NCI-H128 (cell line): Measurements from ENCODE around the gene IZUMO2.

ENCODE experiments used
- DNase-seq: peaks from one replicate; lab custom pipeline; 2025; ENCODE audit not compliant: unreplicated experiment; lab: John Stamatoyannopoulos, UW

The IZUMO2 gene

DNA sequence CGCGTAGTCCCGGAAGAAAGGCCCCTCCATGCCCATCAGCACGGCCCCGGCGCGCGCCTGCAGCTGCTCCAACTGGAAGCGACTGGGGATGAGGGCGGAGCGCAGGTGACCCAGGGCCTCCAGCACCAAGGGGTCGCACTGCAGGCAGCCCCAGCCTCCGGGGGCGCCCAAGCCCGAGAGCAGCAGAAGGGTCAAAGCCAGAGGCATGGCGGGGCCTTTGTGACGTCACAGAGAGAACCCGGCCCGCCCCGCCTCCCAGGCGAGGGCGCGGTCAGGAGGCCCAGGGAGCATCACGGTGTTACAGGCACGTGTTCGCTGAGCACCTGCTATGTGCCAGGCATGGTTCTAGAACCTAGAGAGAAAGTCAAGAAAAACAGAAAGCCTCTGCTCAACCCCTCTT is at the start of gene IZUMO2:
Gene IZUMO2 (minus strand): TSS at position 294 of the 400 bp plus-strand sequence. CDS start 87 bp downstream, at position 207.
- DNase-seq: no peak

GRCh38 chr19:50210425-50210824 is 47.3 kb upstream of the IZUMO2 start:
- no peak for DNase-seq

GRCh38 chr19:50209131-50209530 is 46.0 kb upstream of the IZUMO2 start:
- DNase-seq: no peak

DNA sequence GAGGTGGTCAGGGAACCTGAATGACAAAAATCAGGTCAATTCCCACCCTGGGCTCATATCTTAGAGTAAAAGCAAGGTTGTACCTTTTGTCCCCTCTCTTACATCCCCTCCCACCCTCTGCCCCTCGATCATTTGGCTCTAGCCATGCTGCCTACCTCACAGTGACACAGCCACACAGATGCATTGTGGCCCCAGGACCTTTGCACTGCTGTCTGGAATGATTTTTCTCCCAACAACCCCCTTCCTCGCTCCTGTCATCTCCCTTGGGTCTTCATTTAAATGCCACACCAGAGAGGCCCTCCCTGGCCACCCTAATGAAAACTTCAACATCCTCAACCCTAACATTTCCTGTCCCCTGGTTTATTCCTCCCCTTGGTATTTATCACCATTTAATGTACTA is 44.6 kb upstream of the IZUMO2 start:
- DNase-seq: no peak

DNA sequence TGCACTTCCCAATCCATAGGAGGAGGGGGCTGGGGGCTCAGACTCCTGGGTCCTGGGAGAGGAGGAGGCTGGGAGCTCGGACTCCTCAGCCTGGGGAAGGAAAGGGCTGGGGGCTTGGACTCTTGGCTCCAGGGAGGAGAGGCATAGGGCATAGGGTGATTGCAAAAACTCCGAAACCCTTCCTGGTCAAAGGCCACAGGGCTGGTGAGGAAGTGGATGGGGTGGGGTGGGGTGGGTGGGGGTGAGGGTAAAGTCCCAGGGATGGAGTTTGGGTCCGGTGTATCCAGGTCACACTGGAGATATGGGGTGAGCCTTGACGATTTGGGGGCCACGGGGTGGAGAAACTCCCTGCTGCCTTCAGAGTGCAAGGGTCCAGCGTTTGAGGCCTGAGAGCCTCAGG is 43.1 kb upstream of the IZUMO2 start:
- no peak for DNase-seq

DNA sequence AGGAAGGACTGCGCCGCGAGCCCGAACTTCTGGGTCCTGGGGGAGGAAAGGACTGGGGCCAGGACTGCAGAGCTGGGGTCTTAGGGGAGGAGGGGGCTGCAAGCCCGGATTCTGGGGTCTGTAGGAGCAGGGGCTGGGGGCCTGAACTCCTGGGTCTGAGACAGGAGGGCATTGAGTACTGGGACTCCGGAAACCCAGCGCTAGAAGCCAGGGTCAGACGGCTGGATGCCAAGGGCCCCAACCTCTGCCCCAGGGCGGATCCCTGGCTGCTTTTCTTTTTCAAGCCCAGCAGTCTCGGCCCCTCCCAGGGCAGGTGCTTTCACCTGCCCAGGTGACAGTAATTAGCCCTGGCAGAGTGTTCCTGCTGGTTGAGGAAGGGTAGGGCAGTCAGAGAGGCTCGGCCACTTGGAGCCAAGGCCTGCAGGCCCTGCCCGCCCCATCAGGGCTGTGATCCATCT is 42.6 kb upstream of the IZUMO2 start:
- no peak for DNase-seq

- DNase-seq: peak; percentile 33
These were observed 42.0 kb upstream of the IZUMO2 start for GRCh38 chr19:50204811-50205675.

DNA sequence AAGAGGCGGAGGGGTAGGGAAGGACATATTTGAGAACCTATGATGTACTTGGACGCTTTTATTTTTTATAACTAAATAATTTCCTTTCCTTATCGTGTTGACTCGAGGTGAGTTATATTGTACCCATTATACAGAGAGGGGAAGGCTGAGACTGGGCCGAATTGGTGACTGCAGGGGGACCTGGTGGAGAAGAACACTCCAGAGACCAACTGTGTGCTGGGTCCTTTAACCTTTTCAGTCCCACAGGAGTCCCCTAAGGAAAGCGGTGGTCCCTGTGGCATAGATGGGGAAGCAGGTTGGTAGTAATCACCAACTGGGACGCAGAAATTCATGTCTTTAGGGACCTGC is 41.0 kb upstream of the IZUMO2 start:
- DNase-seq: no peak

DNA sequence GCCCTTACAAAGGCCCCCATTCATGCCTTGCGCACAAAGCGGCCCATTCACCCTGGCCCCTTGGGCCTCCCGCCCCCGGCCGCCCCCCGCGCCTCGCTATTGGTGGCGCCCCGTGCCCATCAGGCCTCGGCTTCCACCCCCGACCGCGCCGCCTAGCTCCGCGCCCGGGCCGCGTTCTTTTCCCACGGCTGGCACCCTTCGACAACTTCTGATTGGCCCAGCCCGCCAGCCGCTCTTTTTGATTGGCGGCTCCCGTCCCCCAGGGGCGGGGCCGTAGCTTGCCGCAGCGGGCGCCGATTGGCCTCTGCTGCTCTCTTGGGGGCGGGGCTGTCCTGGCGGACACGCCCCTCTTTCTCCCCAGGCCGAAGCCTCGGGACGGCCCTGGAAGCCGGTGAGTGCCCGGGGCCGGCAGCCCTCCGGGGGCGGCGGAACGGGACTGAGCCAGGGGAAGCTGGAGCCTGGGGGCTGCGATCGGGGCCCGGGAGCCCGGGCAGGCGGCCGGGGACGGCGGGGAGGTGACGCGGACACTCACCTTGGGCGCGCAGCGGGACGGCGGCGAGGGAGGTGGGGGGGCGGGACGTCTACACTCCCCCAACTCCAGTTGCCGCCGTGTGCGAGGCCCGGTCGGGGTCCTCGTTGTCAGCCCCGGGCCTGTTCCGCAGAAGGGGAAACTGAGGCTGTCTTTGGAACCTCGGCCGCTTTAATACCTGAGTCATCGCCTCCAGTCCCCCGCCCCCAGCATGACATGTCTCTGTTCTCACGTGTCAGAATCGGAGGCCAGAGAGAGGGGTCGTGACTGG is 40.4 kb upstream of the IZUMO2 start, which contains the start of gene MYH14:
Gene MYH14 (plus strand): TSS at position 342 of the 800 bp plus-strand sequence. CDS start 6,744 bp downstream, outside the sequence.
- peak; percentile 86 for DNase-seq

GRCh38 chr19:50202962-50203280 is 39.8 kb upstream of the IZUMO2 start:
- no peak for DNase-seq

- DNase-seq: no peak
These were observed 39.3 kb upstream of the IZUMO2 start for GRCh38 chr19:50202386-50202785.

DNA sequence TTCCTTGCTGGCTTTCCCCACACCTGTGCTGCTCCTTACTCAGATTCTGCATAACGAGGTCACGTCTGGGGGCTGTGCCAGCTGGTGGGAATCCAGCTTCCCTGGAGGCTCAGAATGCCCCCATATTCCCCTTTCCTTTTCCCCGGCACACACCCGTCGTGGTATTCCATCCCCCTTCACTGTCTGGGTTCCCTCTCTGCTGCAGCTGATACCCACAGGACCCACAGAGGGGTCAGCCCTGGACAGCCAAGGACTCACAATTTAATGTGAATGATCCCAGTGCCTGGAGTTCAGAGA is 36.1 kb upstream of the IZUMO2 start:
- DNase-seq: no peak

- no peak for DNase-seq
These were observed 35.6 kb upstream of the IZUMO2 start for GRCh38 chr19:50198431-50199258.

- no peak for DNase-seq
These were observed 34.3 kb upstream of the IZUMO2 start for GRCh38 chr19:50197348-50197747.

- DNase-seq: no peak
These were observed 33.3 kb upstream of the IZUMO2 start for GRCh38 chr19:50196322-50196932.

DNA sequence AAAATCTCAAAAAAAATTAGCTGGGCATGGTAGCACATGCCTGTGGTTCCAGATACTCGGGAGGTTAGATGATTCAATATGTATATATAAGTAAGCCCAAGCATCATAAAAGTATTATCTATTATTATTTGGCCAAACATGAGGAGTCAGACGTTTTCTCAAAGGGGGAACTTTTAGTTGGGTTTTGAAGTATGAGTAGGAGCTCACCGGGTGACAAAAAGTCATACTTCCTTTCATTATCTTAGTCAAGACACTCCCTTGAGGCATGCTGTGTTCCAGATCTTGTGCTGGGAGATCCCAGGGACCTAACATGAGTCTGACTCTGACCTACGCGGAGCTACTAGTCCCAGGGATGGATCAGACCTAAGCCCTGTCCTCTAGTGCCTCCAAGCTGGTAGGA is 32.1 kb upstream of the IZUMO2 start:
- DNase-seq: no peak

GRCh38 chr19:50192463-50193211 is 29.6 kb upstream of the IZUMO2 start:
- no peak for DNase-seq

GRCh38 chr19:50191216-50191615 is 28.1 kb upstream of the IZUMO2 start:
- DNase-seq: no peak

DNA sequence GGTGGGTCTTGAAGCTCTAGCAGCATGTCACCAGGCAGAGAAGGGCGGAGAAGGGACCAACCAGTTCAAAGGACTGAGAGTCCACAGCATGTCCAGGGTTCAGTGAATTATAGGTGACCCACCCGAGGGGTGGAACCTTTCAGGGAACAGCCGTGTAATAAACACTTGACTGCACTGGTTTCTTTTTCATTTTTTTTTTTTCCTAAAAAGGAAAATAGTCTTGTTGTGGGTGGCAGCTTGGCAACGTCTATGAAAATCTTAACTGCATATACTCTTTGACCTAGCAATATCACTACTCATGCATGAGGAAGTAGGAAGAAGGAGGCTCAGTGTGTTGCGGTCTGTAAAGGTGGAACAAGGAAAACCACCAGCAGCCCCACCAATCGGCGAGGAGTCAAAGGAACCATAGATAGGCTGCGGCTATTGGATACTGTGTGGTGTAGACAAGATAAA is 27.4 kb upstream of the IZUMO2 start:
- DNase-seq: no peak

GRCh38 chr19:50189331-50189730 is 26.2 kb upstream of the IZUMO2 start:
- no peak for DNase-seq
